Heart left ventricle (tissue), 16 donors: ENCODE data around the gene SLC7A6. TPM values are rescaled to one million over a fixed set of nuclear protein-coding genes. Genes with fewer than 3 reads are reported as not detected.

Experiments used
- ATAC-seq, 4 donors: fragments of 200-7000 bp; cut with Tn5 transposase; one replicate each; pipeline ENCODE4 v1.9.1; 2020 to 2022; ENCODE audit warnings: moderate library complexity in 4 of 4, mild to moderate bottlenecking in 3 of 4, moderate number of reproducible peaks in 1 of 4
- DNase-seq, 5 donors: peaks; one replicate each; pipeline ENCODE4 v3.0.0-alpha.2; 2020
- H3K27ac ChIP-seq, 12 donors: fragments of 200-600 bp; sonication (generic) in 4 of 12; one replicate each; pipeline versions ENCODE4 v1.5.0 to v1.8.0; 2016 to 2022; ENCODE audit warnings: mild to moderate bottlenecking in 2 of 12
- H3K27me3 ChIP-seq, 9 donors: fragments of 200-600 bp; sonication (generic) in 2 of 9; one replicate each; pipeline versions ENCODE4 v1.5.1 to v1.8.0; 2016 to 2022; ENCODE audit warnings: mild to moderate bottlenecking in 3 of 9
- H3K36me3 ChIP-seq, 9 donors: fragments of 200-600 bp; sonication (generic) in 2 of 9; one replicate each; pipeline versions ENCODE4 v1.5.0 to v1.8.0; 2018 to 2022; ENCODE audit warnings: mild to moderate bottlenecking in 2 of 9
- H3K4me1 ChIP-seq, 12 donors: fragments of 200-600 bp; sonication (generic) in 4 of 12; one replicate each; pipeline versions ENCODE4 v1.5.0 to v1.8.0; 2016 to 2022; ENCODE audit warnings: mild to moderate bottlenecking in 3 of 12
- H3K4me3 ChIP-seq, 12 donors: fragments of 200-600 bp; sonication (generic) in 4 of 12; one replicate each; pipeline versions ENCODE4 v1.5.0 to v1.8.0; 2017 to 2022; ENCODE audit warnings: mild to moderate bottlenecking in 9 of 12, moderate library complexity in 4 of 12
- H3K9me3 ChIP-seq, 12 donors: fragments of 200-600 bp; sonication (generic) in 4 of 12; one replicate each; pipeline versions ENCODE4 v1.5.0 to v1.8.0; 2016 to 2022; ENCODE audit warnings: mild to moderate bottlenecking in 1 of 12
- CTCF ChIP-seq, 12 donors: fragments of 200-600 bp; sonication (generic) in 4 of 12; IDR thresholded peaks; one replicate each; pipeline versions ENCODE4 v1.5.0 to v1.8.0; 2018 to 2022; ENCODE audit warnings: antibody characterized with exemption in 12 of 12, mild to moderate bottlenecking in 5 of 12
- POLR2A ChIP-seq, 2 donors: fragments of 450-650 bp; IDR thresholded peaks; one replicate each; pipeline ENCODE4 v1.6.1; 2017; ENCODE audit warnings: antibody characterized with exemption in 2 of 2, mild to moderate bottlenecking in 2 of 2, moderate library complexity in 2 of 2
- WGBS, 4 donors: extraction: QIAGEN DNeasy Blood & Tissue Kit in 2 of 4; methylation state at CpG; one replicate each; pipeline versions ENCODE4 v1.1.5 to v1.1.7; 2013 to 2018; 5-methylcytosine and 5-hydroxymethylcytosine counted together
- intact Hi-C, 10 donors: fragments of 100-400 bp; cut with DNase I; formaldehyde crosslinking; loops; one replicate each; pipeline versions ENCODE4 v1.11.1 to v1.14.2; 2022
- polyA plus RNA-seq, 2 donors: library from polyadenylated mRNA; stranded (reverse); fragments of 200-250 nt; gene quantifications; one replicate each; pipeline ENCODE4 v1.2.3, GENCODE V29; 2013
- total RNA-seq, 9 donors: library from RNA; depleted of rRNA in 2 of 9; stranded (reverse); fragments of >200 nt in 2 of 9; fragmentation: NEBNext Ultra II Directional in 3 of 9; extraction: Animal tissue kit (Norgen Biotek cat#: 25700) in 3 of 9; gene quantifications; one replicate each; pipeline versions ENCODE4 v1.1.0 to v1.2.4, GENCODE V29; 2016 to 2023
- donor health status: ischemic (EF 13 %, LVEDD 7.1; RV severe dilation, severe dysfunction).
- donor health status: healthy with polysubstance abuse.
- donor health status: DM: no; HTN: yes; CAD: no.
- donor health status: DM: no; HTN: no; CAD: no.
- donor health status: ischemic (EF 25% LVEDD 6.9; RV normal size, moderate dysfunction).
- donor health status: ischemic (EF 25% LVEDD 5.7; RV mildly dilated, moderate dysfunction).
- donor health status: healthy.
- donor health status: DM: yes; HTN: yes; CAD: no.
- donor health status: ischemic (EF 35%, LVEDD 5.7; RV mildly dilated, moderate dysfunction).
- donor health status: nonischemic (EF 11% LVEDD 7.7; RV severe dilation, severe dysfunction).
- donor health status: DM: yes; HTN: yes; CAD: no.
- donor health status: PGD.
- donor health status: ischemic (EF 29% LVEDD 5.4; RV normal size, mild dysfunction).
- donor health status: nonischemic (EF 23%, LVEDD 6.1; RV moderate dilation, normal function).

SLC7A6 gene
- total and polyA plus RNA-seq, 11 donors = 32.7 to 76.0 (median 45.6) TPM

- no peaks in the 10 kb centered on the region for H3K27me3 ChIP-seq
- H3K4me3 ChIP-seq = no peak overlapping the region
- 81 to 93% (median 91%) methylated on average over 5 to 7 of the region's 7 CpGs for WGBS, 4 donors
- intact Hi-C loops = no loop called here
- no peak overlapping the region for H3K27ac ChIP-seq
- H3K36me3 ChIP-seq = peaks cover 0 to 94% (median 77%) of the 10 kb centered on the region in 9 donors
- no peaks in the 10 kb centered on the region for H3K9me3 ChIP-seq
- DNase-seq (no peak), ATAC-seq (no peak)
- TF ChIP-seq POLR2A (IDR thresholded peaks at IDR 0.05) (no peak), CTCF (IDR thresholded peaks at IDR 0.05) (no peak)
- H3K4me1 ChIP-seq = peaks cover 0 to 14% (median 2%) of the 10 kb centered on the region in 12 donors
Measured at GRCh38 chr16:68342620-68343019, 78.3 kb downstream of the SLC7A6 start.

- peaks cover 0 to 18% (median 3%) of the 10 kb centered on the region in 12 donors for H3K4me1 ChIP-seq
- TF ChIP-seq CTCF (IDR thresholded peaks at IDR 0.05) = no peak
- TF ChIP-seq POLR2A (IDR thresholded peaks at IDR 0.05) = no peak
- no peak overlapping the region for H3K4me3 ChIP-seq
- DNase-seq = no peak
- H3K9me3 ChIP-seq = no peaks in the 10 kb centered on the region
- intact Hi-C loops = no loop called here
- peak overlapping the region in 1 of 12 donors; percentile 65 for H3K27ac ChIP-seq
- no peak for ATAC-seq
- no peaks in the 10 kb centered on the region for H3K27me3 ChIP-seq
- WGBS, 4 donors = 95 to 98% (median 97%) methylated on average over 7 of the region's 7 CpGs
- peaks cover 0 to 94% (median 77%) of the 10 kb centered on the region in 9 donors for H3K36me3 ChIP-seq
Measured at GRCh38 chr16:68343137-68343536, 78.8 kb downstream of the SLC7A6 start.

- intact Hi-C loops = no loop called here
- WGBS, 4 donors = 40 to 87% (median 84%) methylated on average over 11 of the region's 11 CpGs
Measured at GRCh38 chr16:68344252-68344651, 79.9 kb downstream of the SLC7A6 start.

GRCh38 chr16:68345351-68345810 lies 81.1 kb downstream of the SLC7A6 start:
- no peak overlapping the region for H3K4me3 ChIP-seq
- DNase-seq = peak in 2 of 5 donors; percentile 31 to 63
- peak overlapping the region in 7 of 12 donors; percentile 18 to 70 (median 55) for H3K27ac ChIP-seq
- no peaks in the 10 kb centered on the region for H3K9me3 ChIP-seq
- peak; percentile 77 to 80 (median 78) for ATAC-seq
- 64 to 80% (median 66%) methylated on average over 7 to 11 of the region's 11 CpGs for WGBS, 4 donors
- TF ChIP-seq POLR2A (IDR thresholded peaks at IDR 0.05) = no peak
- TF ChIP-seq CTCF (IDR thresholded peaks at IDR 0.05) = no peak
- H3K36me3 ChIP-seq = peaks cover 0 to 94% (median 77%) of the 10 kb centered on the region in 9 donors
- no peaks in the 10 kb centered on the region for H3K27me3 ChIP-seq
- H3K4me1 ChIP-seq = peaks cover 0 to 18% (median 3%) of the 10 kb centered on the region in 12 donors
- intact Hi-C loops = no loop called here

More at GRCh38 chr16:68344252-68344651, 79.9 kb downstream of the SLC7A6 start:
- no peaks in the 10 kb centered on the region for H3K9me3 ChIP-seq
- H3K4me3 ChIP-seq = no peak overlapping the region
- ATAC-seq (peak in 1 of 4 donors; percentile 55), DNase-seq (peak in 2 of 5 donors; percentile 50 to 63)
- no peak for TF ChIP-seq POLR2A (IDR thresholded peaks at IDR 0.05)
- TF ChIP-seq CTCF (IDR thresholded peaks at IDR 0.05) = no peak
- peaks cover 0 to 18% (median 3%) of the 10 kb centered on the region in 12 donors for H3K4me1 ChIP-seq
- peak overlapping the region in 2 of 12 donors; percentile 42 to 65 for H3K27ac ChIP-seq
- peaks cover 0 to 94% (median 77%) of the 10 kb centered on the region in 9 donors for H3K36me3 ChIP-seq
- H3K27me3 ChIP-seq = no peaks in the 10 kb centered on the region
